ENCODE data around the gene LPIN1. TPM values are rescaled to one million over a fixed set of nuclear protein-coding genes. Genes with fewer than 3 reads are reported as not detected.
A peak's percentile ranks its signal among the peaks of the same experiment; 100 is the strongest.

Gene LPIN1
- total and polyA plus RNA-seq, 2 donors (not counting 1 experiment from before 2014, with no cell fraction given) = 36.3 to 99.1 TPM

DNA sequence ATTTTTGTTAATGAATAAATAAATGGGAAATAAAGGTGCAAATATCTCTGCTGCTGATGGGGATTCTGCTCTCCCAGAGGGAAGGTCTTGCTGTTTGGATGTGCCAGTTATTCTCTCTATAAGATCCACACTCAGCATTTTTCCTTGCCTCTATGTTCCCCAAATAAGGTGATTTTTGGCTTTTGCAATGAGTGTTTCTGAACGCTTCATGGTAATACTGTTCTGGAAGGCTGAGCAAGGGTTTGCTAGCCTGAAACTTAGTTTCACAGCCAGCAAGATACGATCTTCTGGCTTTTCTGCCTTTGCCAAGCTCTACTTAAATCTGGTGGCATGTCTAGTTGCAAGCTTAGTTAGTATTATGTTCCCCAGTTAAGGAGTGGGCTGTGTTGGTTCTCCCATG is 114.6 kb downstream of the LPIN1 start:
- Histone ChIP-seq H3K9ac (ENCODE audit: low read length) (no peak overlapping the region), H3K4me2 (replicated peaks; ENCODE audit: low read depth, low read length, poor library complexity, severe bottlenecking) (peak overlapping the region; percentile 29), H3K4me1 (ENCODE audit: control insufficient read depth in 2 of 2, insufficient read depth in 2 of 2, low read length in 2 of 2) (peaks cover 74 to 93% of the 10 kb centered on the region in 2 donors), H3K36me3 (replicated peaks in 1 of 2; ENCODE audit: control extremely low read depth in 1 of 2, control insufficient read depth in 1 of 2, extremely low read depth in 1 of 2, insufficient read depth in 2 of 2, low read length in 1 of 2) (no peaks in the 10 kb centered on the region), H2AFZ (ENCODE audit: insufficient read depth, low read depth, low read length, poor library complexity, severe bottlenecking) (peak overlapping the region; percentile 8), H3K27me3 (replicated peaks in 1 of 4; ENCODE audit: control extremely low read depth in 1 of 4, control insufficient read depth in 3 of 4, insufficient read depth in 4 of 4, low read length in 3 of 4) (no peaks in the 10 kb centered on the region), H3K27ac (ENCODE audit: low read length in 2 of 2) (no peak overlapping the region), H3K9me3 (ENCODE audit: control extremely low read depth in 1 of 3, control insufficient read depth in 2 of 3, insufficient read depth in 1 of 3, low read length in 2 of 3) (peaks cover 0 to 29% (median 5%) of the 10 kb centered on the region in 3 donors), H3K79me2 (ENCODE audit: control insufficient read depth, insufficient read depth, low read length) (no peaks in the 10 kb centered on the region), H4K20me1 (ENCODE audit: control insufficient read depth, insufficient read depth, low read length, poor library complexity, severe bottlenecking) (no peaks in the 10 kb centered on the region), H3K4me3 (ENCODE audit: control extremely low read depth in 1 of 5, extremely low read depth in 1 of 5, insufficient read depth in 1 of 5, low read depth in 2 of 5, low read length in 4 of 5) (no peak overlapping the region)
- Mint-ChIP-seq H3K27ac (peak overlapping the region; percentile 54), H3K4me3 (peak overlapping the region; percentile 17), H3K4me1 (peaks cover 93% of the 10 kb centered on the region), H3K9me3 (ENCODE audit: insufficient read depth) (no peaks in the 10 kb centered on the region), H3K27me3 (no peaks in the 10 kb centered on the region)
- ChIA-PET POLR2A (no interaction called here), CTCF (interaction anchor here (1.1 to 5.8 kb wide), 4 partner anchors 465 to 1146 kb away, joined by 4 to 27 read pairs (median 14); partner anchors contain the start of gene TRIB2)
- no peak for DNase-seq
- no peak for ATAC-seq (ENCODE audit: low read depth)
- intact Hi-C loops (cut with micrococcal nuclease) = loop anchor here (5.0 to 10.0 kb wide), 2 partner anchors 186 to 704 kb away; no protein-coding TSS in a partner anchor
- no peak for TF ChIP-seq EZH2 (IDR thresholded peaks at IDR 0.05; ENCODE audit: borderline replicate concordance, insufficient read depth, low read depth, low read length, poor library complexity, severe bottlenecking)
- TF ChIP-seq, protein P1, sequence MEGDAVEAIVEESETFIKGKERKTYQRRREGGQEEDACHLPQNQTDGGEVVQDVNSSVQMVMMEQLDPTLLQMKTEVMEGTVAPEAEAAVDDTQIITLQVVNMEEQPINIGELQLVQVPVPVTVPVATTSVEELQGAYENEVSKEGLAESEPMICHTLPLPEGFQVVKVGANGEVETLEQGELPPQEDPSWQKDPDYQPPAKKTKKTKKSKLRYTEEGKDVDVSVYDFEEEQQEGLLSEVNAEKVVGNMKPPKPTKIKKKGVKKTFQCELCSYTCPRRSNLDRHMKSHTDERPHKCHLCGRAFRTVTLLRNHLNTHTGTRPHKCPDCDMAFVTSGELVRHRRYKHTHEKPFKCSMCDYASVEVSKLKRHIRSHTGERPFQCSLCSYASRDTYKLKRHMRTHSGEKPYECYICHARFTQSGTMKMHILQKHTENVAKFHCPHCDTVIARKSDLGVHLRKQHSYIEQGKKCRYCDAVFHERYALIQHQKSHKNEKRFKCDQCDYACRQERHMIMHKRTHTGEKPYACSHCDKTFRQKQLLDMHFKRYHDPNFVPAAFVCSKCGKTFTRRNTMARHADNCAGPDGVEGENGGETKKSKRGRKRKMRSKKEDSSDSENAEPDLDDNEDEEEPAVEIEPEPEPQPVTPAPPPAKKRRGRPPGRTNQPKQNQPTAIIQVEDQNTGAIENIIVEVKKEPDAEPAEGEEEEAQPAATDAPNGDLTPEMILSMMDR (IDR thresholded peaks at IDR 0.05) = no peak
- 10% methylated on average over 2 of the region's 2 CpGs for WGBS (ENCODE audit: insufficient coverage)

DNA sequence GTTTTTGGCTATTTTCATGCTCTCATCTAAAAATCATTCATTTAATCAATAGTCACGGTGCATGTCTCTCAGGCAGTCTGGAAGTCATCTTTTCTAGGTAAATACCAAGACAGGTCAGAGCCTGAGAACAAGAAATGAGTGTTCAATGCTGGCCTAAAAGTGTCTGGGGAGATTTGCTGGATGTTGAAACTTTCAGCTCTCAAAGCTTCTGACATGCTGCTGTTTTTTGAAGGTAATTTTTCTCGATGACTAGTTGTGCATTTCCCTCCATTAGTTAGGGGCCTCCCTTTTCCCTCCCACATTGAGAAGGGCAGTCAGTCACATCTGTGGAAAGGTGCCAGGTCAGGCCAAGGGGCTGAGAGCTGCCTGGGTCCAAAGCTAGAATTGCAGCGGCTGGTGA is 115.6 kb downstream of the LPIN1 start:
- ATAC-seq (ENCODE audit: low read depth) (no peak), DNase-seq (no peak)
- H3K27me3 ChIP-seq (replicated peaks in 1 of 4; ENCODE audit: control extremely low read depth in 1 of 4, control insufficient read depth in 3 of 4, insufficient read depth in 4 of 4, low read length in 3 of 4) = no peaks in the 10 kb centered on the region
- H3K27ac Mint-ChIP-seq = peak overlapping the region; percentile 11
- H3K4me3 ChIP-seq (ENCODE audit: control extremely low read depth in 1 of 5, extremely low read depth in 1 of 5, insufficient read depth in 1 of 5, low read depth in 2 of 5, low read length in 4 of 5) = no peak overlapping the region
- no peaks in the 10 kb centered on the region for H3K36me3 ChIP-seq (replicated peaks in 1 of 2; ENCODE audit: control extremely low read depth in 1 of 2, control insufficient read depth in 1 of 2, extremely low read depth in 1 of 2, insufficient read depth in 2 of 2, low read length in 1 of 2)
- H3K27ac ChIP-seq (ENCODE audit: low read length in 2 of 2) = no peak overlapping the region
- intact Hi-C loops (cut with micrococcal nuclease) = loop anchor here (2.0 to 10.0 kb wide), 4 partner anchors 185 to 855 kb away; partner anchors contain the start of gene TRIB2
- peaks cover 93% of the 10 kb centered on the region for H3K4me1 Mint-ChIP-seq
- H3K9ac ChIP-seq (ENCODE audit: low read length) = no peak overlapping the region
- H2AFZ ChIP-seq (ENCODE audit: insufficient read depth, low read depth, low read length, poor library complexity, severe bottlenecking) = peak overlapping the region; percentile 11
- no peaks in the 10 kb centered on the region for H3K27me3 Mint-ChIP-seq
- no peak overlapping the region for H3K4me2 ChIP-seq (replicated peaks; ENCODE audit: low read depth, low read length, poor library complexity, severe bottlenecking)
- H3K4me3 Mint-ChIP-seq = no peak overlapping the region
- no peaks in the 10 kb centered on the region for H3K79me2 ChIP-seq (ENCODE audit: control insufficient read depth, insufficient read depth, low read length)
- H3K9me3 ChIP-seq (ENCODE audit: control extremely low read depth in 1 of 3, control insufficient read depth in 2 of 3, insufficient read depth in 1 of 3, low read length in 2 of 3) = peaks cover 0 to 29% (median 5%) of the 10 kb centered on the region in 3 donors
- TF ChIP-seq, protein P1 (IDR thresholded peaks at IDR 0.05) = no peak
- no peak for TF ChIP-seq EZH2 (IDR thresholded peaks at IDR 0.05; ENCODE audit: borderline replicate concordance, insufficient read depth, low read depth, low read length, poor library complexity, severe bottlenecking)
- ChIA-PET CTCF (interaction anchor here (1.8 to 5.8 kb wide), 3 partner anchors 138 to 1145 kb away, joined by 5 to 27 read pairs (median 21); no protein-coding TSS in a partner anchor), POLR2A (no interaction called here)
- H3K4me1 ChIP-seq (ENCODE audit: control insufficient read depth in 2 of 2, insufficient read depth in 2 of 2, low read length in 2 of 2) = peaks cover 74 to 93% of the 10 kb centered on the region in 2 donors
- no peaks in the 10 kb centered on the region for H3K9me3 Mint-ChIP-seq (ENCODE audit: insufficient read depth)
- no peaks in the 10 kb centered on the region for H4K20me1 ChIP-seq (ENCODE audit: control insufficient read depth, insufficient read depth, low read length, poor library complexity, severe bottlenecking)
- 57% methylated on average over 1 of the region's 3 CpGs for WGBS (ENCODE audit: insufficient coverage)

All from B cell (primary cell).